ENCODE results near the gene KCNC2.

KCNC2 gene

DNA sequence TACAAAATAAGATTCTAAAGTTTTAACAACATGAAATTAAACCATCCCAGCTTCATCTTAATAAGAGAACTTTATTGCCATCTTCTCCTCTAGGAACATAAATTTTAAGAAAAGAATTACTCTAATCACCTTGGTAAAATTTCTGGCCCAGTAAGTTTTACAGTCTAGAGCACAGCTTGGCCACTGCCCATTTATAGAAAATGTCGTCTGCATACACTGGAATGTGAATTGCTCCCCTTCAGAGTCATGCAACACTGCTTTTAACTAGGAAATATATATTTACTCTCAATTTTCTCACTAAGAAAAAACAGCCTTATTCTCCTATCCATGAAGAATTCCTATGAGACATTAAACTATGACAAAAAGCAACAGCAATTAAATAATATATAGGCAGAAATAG is 48.2 kb downstream of the KCNC2 start:
- DNase-seq (ENCODE audit: low read depth, low spot score), result no peak

- DNase-seq (ENCODE audit: low read depth, low spot score), result no peak
These were observed 52.3 kb downstream of the KCNC2 start for GRCh38 chr12:75157385-75157784.

- DNase-seq (ENCODE audit: low read depth, low spot score), result no peak
These were observed 53.7 kb downstream of the KCNC2 start for GRCh38 chr12:75155962-75156361.

- no peak for DNase-seq (ENCODE audit: low read depth, low spot score)
These were observed 55.3 kb downstream of the KCNC2 start for GRCh38 chr12:75154388-75154787.

GRCh38 chr12:75139196-75139595 is 70.4 kb downstream of the KCNC2 start:
- DNase-seq (ENCODE audit: low read depth, low spot score), result no peak

DNA sequence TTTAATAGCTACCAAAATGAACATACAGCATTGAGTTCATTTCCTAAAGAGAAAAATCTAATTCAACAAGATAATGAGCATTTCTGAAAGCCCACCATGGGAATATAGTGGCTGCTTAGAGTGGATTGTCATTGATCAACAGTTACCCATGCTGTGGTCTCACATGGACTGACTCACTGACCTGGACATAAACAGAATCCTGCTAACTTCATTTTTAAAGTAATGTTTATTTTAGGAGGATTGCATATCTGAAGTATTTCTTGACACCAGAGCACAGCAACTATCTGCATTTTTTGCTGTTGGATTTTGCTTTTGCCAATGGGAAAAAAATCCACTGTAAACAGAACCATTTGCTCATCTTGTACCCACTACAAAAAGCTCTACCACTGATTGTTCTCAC is 71.7 kb downstream of the KCNC2 start:
- no peak for DNase-seq (ENCODE audit: low read depth, low spot score)

DNA sequence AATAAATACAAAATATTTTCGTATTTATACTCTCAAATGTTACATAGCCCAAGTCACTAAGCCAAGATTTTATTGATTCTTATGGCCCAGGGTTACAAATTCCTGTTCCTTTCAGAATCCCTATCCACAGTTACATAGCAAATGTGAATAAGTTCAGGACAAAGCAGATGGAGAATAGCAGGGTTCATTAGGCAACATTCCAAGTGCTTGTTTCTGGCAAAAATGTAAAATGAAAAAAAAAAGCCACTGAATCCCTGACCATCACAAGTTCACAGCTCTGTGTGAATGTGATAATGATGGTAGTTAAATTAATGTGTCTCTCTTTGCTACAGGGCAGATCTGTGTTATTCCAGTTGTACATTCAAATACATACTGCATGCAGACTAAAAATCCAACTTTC is 74.6 kb downstream of the KCNC2 start:
- no peak for DNase-seq (ENCODE audit: low read depth, low spot score)

GRCh38 chr12:75130811-75131210 is 78.8 kb downstream of the KCNC2 start:
- DNase-seq (ENCODE audit: low read depth, low spot score), result no peak

DNA sequence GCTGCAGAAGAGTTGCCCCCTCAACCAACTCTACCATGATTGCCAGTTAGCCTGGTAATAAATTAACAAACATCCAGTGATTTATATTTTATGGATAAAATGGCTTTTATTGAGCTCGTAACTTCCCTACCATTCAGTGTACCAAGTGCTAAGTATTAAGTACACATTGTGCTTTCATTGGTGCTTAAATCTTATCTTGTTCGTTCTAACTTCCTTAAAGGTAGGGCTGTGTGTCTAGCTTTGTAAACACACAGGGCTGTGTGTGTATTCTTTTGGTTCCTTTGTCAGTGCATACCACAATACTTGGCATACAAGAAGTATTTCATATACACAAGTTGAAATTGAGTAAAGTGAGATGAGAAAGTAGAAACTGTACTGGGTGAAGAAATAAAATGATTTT is 80.4 kb downstream of the KCNC2 start:
- no peak for DNase-seq (ENCODE audit: low read depth, low spot score)

DNA sequence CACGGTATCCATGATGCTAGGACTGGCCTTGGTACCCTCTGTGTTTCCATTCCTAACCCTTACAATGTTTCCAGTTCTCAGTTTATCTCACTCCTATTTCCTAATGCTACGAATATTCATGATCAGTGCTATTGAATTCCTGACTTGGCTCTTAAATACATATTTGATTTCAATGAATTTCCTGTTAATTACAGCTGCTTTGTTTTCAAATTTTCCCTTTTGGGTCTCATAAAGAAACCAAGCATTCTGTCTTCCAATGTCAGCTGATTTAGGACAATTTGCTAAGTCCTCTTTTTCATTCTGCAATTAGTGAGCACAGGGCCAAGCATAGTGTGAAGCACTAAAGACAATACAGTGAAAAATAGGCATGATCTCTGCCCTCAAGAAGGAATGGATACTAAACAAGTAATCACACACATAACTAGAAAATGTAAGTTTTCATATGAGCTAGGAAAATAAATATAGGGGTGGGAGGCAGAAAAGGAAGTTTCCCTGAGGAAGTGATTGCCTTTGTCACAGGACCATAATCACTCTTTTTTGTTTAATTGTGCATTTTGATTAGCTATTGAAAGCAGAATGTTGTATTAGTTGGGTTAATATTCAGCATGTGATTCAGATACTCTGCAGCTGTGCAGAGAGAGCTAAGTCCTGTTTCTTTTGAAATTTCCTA is 88.5 kb downstream of the KCNC2 start:
- no peak for DNase-seq (ENCODE audit: low read depth, low spot score)

DNA sequence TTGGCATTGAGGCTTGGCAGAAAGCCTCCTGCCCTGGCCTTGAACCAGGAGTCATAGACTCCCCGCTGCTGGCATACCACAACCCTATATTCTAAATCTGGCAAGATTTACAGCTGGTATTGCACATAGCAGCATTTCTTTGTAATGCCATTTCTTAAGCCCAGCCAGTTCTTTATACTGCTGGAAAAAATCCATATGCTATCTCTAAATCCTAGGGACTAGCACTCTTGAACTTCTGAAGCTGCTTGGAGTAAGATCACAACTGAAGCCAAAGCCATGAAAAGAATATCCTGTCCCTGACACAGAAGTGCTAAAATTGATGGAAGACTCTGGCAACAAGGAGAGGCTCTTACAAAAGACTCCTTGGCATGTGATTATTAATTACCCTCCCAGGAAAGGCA is 89.3 kb downstream of the KCNC2 start:
- no peak for DNase-seq (ENCODE audit: low read depth, low spot score)

DNA sequence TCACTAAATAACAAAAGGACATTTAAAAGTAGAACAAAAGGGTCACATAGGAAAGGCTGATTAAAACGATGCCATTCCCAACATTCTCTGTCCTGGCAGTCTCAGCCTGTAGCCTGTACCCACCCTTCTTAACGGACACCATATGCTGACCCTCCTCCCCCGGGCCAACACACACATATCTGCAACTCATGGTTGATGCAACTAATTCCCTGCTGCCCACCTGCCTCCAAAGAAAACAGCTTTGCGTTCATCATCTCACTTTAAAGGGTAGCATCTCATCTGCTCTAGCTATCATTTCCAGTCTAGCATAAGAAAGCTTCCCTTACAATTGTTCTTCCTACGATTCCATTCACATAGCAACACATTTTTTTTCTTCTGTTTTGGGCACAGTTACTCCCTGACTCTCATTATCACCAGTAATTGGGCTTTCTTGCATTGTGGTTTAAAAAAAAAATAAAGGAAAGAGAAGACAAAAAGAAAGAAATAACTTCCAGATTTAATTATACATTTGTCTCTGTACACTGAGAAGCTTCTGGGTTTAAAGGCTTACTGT is 92.9 kb downstream of the KCNC2 start:
- no peak for DNase-seq (ENCODE audit: low read depth, low spot score)

GRCh38 chr12:75115748-75116147 is 93.9 kb downstream of the KCNC2 start:
- no peak for DNase-seq (ENCODE audit: low read depth, low spot score)

- no peak for DNase-seq (ENCODE audit: low read depth, low spot score)
These were observed 105.8 kb downstream of the KCNC2 start for GRCh38 chr12:75103822-75104221.

- no peak for DNase-seq (ENCODE audit: low read depth, low spot score)
These were observed 107.9 kb downstream of the KCNC2 start for GRCh38 chr12:75101781-75102180.

- DNase-seq (ENCODE audit: low read depth, low spot score), result no peak
These were observed 110.4 kb downstream of the KCNC2 start for GRCh38 chr12:75099210-75099609.

GRCh38 chr12:75097003-75097402 is 112.6 kb downstream of the KCNC2 start:
- DNase-seq (ENCODE audit: low read depth, low spot score), result no peak

DNA sequence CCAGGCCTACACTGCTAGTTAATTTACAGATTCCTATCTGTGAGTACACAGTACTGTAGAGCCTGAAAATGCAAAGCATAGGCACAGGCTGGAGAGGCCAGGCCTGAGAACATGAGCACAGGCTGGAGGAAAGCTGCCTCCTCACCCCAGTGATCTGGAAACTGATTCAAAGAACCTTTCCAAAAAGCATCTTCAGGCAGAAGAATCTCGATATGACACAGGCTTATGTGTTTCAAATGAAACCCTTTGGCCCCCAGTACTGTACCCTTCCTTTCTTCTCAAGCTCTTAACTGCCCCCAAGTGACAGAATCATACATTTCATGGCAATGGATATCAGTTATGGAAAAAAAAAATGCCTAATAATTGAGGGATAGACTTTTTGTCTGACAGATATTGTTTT is 122.0 kb downstream of the KCNC2 start:
- no peak for DNase-seq (ENCODE audit: low read depth, low spot score)

DNA sequence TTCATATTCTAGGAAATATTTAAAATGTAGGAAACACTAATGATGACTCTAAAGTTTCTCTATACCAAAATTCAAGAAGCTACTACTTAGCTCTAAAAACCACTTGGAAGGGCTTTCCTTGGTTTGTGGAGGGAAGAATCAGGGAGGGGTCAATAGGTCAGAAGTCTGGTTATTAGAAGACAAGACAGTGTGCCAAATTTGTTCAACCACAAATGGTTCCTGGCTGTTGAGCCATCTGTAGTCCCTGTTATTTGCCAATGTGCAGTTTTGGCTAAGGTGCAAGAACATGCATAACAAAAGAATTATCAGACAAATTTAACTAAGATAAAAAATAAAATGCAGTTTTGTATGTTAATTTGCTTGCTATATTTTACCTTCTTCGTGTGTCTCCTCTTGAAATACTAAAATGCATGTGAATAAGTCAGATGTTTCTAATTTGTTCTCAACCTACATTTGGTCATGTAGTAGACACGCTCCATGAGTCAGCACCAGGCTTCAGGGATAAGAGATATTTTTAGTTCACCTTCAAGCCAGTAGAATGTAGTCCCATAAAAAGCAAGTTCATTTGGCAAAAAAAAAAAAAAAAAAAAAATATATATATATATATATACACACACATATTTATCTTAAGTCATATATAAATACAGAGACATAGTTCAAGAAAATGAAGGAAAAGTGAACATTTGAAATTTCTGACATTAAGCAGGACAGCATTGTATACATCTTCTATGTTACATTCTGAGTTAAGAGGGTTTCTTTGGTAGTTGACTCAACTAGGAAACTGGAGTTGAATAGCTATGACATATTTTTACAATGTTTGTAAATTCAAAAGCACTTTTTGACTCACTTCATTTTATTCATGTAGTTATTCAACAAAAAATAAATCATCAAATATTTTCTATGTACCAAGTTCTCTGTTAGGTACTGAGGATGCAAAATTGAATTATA is 123.3 kb downstream of the KCNC2 start:
- no peak for DNase-seq (ENCODE audit: low read depth, low spot score)

DNA sequence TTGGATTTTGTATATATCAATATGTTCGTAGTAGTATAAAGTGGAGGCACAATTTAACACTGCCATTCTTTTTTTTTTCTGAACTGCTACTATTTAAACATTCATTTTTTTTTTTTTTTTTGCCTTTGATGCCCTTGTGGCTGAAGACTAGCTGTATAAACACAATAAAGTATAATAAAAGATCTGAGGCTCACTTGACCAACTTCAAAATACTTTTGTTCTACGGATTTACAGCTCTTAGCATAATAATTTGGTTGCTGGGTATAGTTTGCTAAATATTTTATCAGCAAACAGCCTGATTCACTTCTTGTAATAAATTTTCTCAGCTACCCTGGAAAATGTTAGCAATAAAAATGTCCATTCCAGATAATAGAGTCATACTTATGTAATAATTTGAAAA is 128.3 kb downstream of the KCNC2 start:
- no peak for DNase-seq (ENCODE audit: low read depth, low spot score)

DNA sequence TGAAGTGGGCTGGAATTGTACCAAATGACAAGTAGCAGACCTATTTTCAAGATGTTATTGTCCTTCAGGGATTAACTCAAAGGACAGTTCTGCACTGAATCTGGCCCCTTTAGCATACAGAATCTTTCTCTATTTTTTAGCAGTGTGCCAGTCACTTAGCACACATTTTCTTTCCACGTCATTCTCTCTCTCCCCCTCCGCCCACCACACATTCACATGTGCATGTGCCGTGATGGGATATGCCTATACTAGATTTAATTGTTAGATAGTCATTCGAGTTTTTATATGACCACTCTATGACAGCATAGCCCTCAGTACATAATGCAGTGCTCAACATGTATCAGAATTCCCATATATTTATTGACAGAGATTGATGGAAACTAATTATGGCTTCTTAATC is 129.1 kb downstream of the KCNC2 start:
- DNase-seq (ENCODE audit: low read depth, low spot score), result no peak

- no peak for DNase-seq (ENCODE audit: low read depth, low spot score)
These were observed 144.2 kb downstream of the KCNC2 start for GRCh38 chr12:75065482-75065881.

DNA sequence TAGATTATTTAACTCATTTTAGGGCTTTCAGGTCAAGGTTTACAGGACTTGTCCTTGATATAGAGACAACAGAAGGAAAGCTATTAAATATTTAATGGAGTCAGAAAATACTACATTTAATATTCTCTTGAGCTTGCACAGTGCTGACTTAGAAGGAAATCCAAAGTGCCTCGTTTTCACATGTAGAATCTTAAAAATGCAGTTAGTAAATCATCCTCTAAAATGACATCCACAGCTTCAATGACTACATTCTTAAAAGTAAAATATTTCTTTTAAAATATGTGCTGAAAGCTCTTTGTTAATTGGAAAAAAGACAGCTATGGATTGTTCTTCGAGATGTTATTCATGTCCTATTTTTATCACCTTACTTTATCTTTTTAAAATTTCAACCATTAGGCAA is 146.9 kb downstream of the KCNC2 start:
- no peak for DNase-seq (ENCODE audit: low read depth, low spot score)
